ENCODE data around the gene COX20. TPM values are rescaled to one million over a fixed set of nuclear protein-coding genes. Genes with fewer than 3 reads are reported as not detected.

The COX20 gene
- total RNA-seq, 1 experiment from 2014 or later: 38.0 TPM

DNA sequence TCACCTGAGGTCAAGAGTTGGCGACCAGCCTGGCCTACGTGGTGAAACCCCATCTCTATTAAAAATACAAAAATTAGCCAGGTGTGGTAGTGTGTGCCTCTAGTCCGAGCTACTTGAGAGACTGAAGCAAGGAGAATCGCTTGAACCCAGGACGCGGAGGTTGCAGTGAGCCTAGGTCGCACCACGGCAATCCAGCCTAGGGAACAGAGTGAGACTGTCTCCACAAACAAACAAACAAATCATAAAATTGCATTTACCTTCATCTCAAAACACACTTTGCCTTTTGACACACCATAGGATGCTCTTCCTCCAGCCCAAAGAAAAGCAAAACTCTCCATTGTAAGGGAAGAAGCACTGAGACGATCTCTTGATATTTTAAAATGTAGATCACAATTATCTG is 24.6 kb downstream of the COX20 start:
- Histone ChIP-seq H3K27ac (ENCODE audit: insufficient read length, low read depth, low read length) (no peak overlapping the region), H2BK120ac (ENCODE audit: low read depth, low read length, poor library complexity, severe bottlenecking) (no peak overlapping the region), H3K79me2 (ENCODE audit: insufficient read depth, low read length) (peaks cover 44% of the 10 kb centered on the region), H3K18ac (ENCODE audit: insufficient read length, low read depth, low read length) (no peak overlapping the region), H2BK15ac (ENCODE audit: low read depth, low read length) (no peak overlapping the region), H3K79me1 (ENCODE audit: insufficient read depth, low read depth, low read length, poor library complexity, severe bottlenecking) (peaks cover 3% of the 10 kb centered on the region), H2BK12ac (ENCODE audit: insufficient read length, low read depth, low read length) (no peak overlapping the region), H4K20me1 (ENCODE audit: control insufficient read depth, insufficient read depth, insufficient read length) (no peaks in the 10 kb centered on the region), H4K5ac (ENCODE audit: insufficient read length, low read depth, low read length) (no peak overlapping the region), H3K9me3 (ENCODE audit: control insufficient read depth, low read depth, low read length) (no peaks in the 10 kb centered on the region), H4K8ac (replicated peaks; ENCODE audit: insufficient read length, low read depth, low read length) (no peak overlapping the region), H2AK5ac (ENCODE audit: insufficient read length, low read length) (no peak overlapping the region), H3K4ac (ENCODE audit: low read depth, low read length) (no peak overlapping the region), H2BK20ac (ENCODE audit: low read depth, low read length, poor library complexity, severe bottlenecking) (no peak overlapping the region), H3K27me3 (ENCODE audit: insufficient read depth, low read length) (no peaks in the 10 kb centered on the region), H3K23ac (ENCODE audit: insufficient read length, low read depth, low read length) (no peak overlapping the region), H4K91ac (ENCODE audit: insufficient read length, low read depth, low read length) (no peak overlapping the region), H3K23me2 (ENCODE audit: insufficient read length, low read depth, low read length, poor library complexity, severe bottlenecking) (peaks cover 13% of the 10 kb centered on the region), H3T11ph (ENCODE audit: low read length) (no peak overlapping the region), H3K14ac (ENCODE audit: insufficient read depth, low read length) (no peak overlapping the region), H2AFZ (ENCODE audit: low read length) (no peak overlapping the region), H3K56ac (ENCODE audit: insufficient read length, low read depth, low read length) (no peak overlapping the region), H2BK5ac (ENCODE audit: insufficient read length, low read length) (no peak overlapping the region), H3K4me2 (ENCODE audit: insufficient read depth, insufficient read length, low read length) (peak overlapping the region; percentile 32), H3K9ac (ENCODE audit: extremely low read depth, insufficient read length, low read length) (no peak overlapping the region), H3K4me1 (ENCODE audit: insufficient read depth, low read length) (no peaks in the 10 kb centered on the region)
- H3K9me3 Mint-ChIP-seq: peaks cover 0 to 4% of the 10 kb centered on the region in 2 experiments; a peak in 2 of 5 replicates
- peak overlapping the region; percentile 92 to 96 for H3K4me3 Mint-ChIP-seq
- DNase-seq: no peak
- H3K4me1 Mint-ChIP-seq: peaks cover 21 to 37% of the 10 kb centered on the region in 2 experiments
- WGBS (ENCODE audit: extremely low coverage, insufficient read length, low lambda C conversion rate): no CpG with 5 or more reads among the region's 9 CpGs
- H3K27ac Mint-ChIP-seq: peak overlapping the region in 2 of 3 experiments; percentile 25 to 31; a peak in 4 of 7 replicates
- H3K27me3 Mint-ChIP-seq (ENCODE audit: low read depth): peaks cover 2% of the 10 kb centered on the region; the same call in 1 of the 2 replicates
- peaks cover 76 to 83% (median 83%) of the 10 kb centered on the region in 3 experiments for H3K36me3 Mint-ChIP-seq (ENCODE audit: insufficient read depth in 1 of 3, low read depth in 3 of 3)
- TF ChIP-seq, protein P1, sequence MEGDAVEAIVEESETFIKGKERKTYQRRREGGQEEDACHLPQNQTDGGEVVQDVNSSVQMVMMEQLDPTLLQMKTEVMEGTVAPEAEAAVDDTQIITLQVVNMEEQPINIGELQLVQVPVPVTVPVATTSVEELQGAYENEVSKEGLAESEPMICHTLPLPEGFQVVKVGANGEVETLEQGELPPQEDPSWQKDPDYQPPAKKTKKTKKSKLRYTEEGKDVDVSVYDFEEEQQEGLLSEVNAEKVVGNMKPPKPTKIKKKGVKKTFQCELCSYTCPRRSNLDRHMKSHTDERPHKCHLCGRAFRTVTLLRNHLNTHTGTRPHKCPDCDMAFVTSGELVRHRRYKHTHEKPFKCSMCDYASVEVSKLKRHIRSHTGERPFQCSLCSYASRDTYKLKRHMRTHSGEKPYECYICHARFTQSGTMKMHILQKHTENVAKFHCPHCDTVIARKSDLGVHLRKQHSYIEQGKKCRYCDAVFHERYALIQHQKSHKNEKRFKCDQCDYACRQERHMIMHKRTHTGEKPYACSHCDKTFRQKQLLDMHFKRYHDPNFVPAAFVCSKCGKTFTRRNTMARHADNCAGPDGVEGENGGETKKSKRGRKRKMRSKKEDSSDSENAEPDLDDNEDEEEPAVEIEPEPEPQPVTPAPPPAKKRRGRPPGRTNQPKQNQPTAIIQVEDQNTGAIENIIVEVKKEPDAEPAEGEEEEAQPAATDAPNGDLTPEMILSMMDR (conservative IDR thresholded peaks at IDR 0.05): no peak

Data from H9 (cell line).